Measurements from ENCODE around the gene CLP1.
A peak's percentile ranks its signal among the peaks of the same experiment; 100 is the strongest.

- TF ChIP-seq CTCF (IDR thresholded peaks at IDR 0.05; ENCODE audit: low read depth, low read length, missing input control) (no peak), REST (IDR thresholded peaks at IDR 0.05) (peak; percentile 67), ATF3 (IDR thresholded peaks at IDR 0.05) (peak; percentile 53), HNF4A (conservative IDR thresholded peaks at IDR 0.05) (peak in 1 of 2 donors; percentile 75), NR2F2 (IDR thresholded peaks at IDR 0.05) (peak; percentile 73), YY1 (IDR thresholded peaks at IDR 0.05) (peak; percentile 80), MAX (IDR thresholded peaks at IDR 0.05) (no peak), FOXA1 (IDR thresholded peaks at IDR 0.05) (no peak), TAF1 (conservative IDR thresholded peaks at IDR 0.05) (peak; percentile 52), GABPA (IDR thresholded peaks at IDR 0.05 in 1 of 2, conservative IDR thresholded peaks at IDR 0.05 in 1 of 2) (peak; percentile 59 to 85), RAD21 (IDR thresholded peaks at IDR 0.05) (peak in 1 of 2 donors; percentile 18), ZBTB33 (IDR thresholded peaks at IDR 0.05) (no peak), JUND (IDR thresholded peaks at IDR 0.05) (peak in 1 of 2 donors; percentile 61), FOXA2 (IDR thresholded peaks at IDR 0.05) (no peak)
Observed at GRCh38 chr11:57667117-57667735, 9.7 kb downstream of the CLP1 start.

All from liver (tissue), 3 donors.